ENCODE measurements around the gene TRPC4.

DNA sequence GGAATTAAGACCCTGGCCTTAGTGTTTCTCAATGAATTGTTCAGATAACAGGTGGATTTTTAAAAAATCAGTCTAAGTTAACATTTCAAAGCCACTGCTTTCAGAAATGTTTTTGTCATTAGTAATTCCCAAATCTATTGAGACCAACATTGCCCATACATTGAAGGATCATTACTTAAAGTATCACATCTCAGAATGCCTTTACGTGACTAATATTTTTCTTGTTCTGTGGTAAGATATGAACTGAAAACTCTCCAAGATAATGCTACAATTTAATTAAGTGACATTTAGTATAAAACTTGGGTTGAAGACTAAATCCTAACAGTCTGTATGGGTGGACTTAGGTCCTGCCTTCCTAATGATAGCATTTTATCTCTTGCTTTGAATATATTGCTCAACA is 211.6 kb downstream of the TRPC4 start:
- TF ChIP-seq, protein P1, sequence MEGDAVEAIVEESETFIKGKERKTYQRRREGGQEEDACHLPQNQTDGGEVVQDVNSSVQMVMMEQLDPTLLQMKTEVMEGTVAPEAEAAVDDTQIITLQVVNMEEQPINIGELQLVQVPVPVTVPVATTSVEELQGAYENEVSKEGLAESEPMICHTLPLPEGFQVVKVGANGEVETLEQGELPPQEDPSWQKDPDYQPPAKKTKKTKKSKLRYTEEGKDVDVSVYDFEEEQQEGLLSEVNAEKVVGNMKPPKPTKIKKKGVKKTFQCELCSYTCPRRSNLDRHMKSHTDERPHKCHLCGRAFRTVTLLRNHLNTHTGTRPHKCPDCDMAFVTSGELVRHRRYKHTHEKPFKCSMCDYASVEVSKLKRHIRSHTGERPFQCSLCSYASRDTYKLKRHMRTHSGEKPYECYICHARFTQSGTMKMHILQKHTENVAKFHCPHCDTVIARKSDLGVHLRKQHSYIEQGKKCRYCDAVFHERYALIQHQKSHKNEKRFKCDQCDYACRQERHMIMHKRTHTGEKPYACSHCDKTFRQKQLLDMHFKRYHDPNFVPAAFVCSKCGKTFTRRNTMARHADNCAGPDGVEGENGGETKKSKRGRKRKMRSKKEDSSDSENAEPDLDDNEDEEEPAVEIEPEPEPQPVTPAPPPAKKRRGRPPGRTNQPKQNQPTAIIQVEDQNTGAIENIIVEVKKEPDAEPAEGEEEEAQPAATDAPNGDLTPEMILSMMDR (IDR thresholded peaks at IDR 0.05; ENCODE audit: insufficient read depth, low read length, poor library complexity, severe bottlenecking): no peak
- no peak for TF ChIP-seq EZH2phosphoT487 (conservative IDR thresholded peaks at IDR 0.05; ENCODE audit: low read length)
